ENCODE results near the gene ATAD3C. TPM values are rescaled to one million over a fixed set of nuclear protein-coding genes. Genes with fewer than 3 reads are reported as not detected.

The ATAD3C gene
- total RNA-seq, 1 donor from 2014 or later = 1.8 TPM

DNA sequence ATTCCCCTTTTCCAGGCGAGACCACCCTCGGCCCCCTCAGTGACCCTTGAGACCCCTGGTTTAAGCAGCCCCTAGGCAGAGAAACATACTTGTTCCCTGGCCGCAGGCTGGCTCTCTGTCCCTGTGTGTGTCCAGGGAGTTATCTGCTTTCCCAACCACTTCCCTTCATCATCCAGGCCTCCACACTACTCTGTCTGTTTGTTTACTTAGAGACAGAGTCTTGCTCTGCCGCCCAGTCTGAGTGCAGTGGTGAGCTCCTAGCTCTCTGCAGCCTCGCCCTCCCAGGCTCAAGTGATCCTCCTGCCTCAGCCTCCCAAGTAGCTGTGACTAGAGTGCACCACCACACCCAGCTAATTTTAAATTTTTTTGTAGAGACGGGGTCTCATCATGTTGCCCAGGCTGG lies 19.8 kb upstream of the ATAD3C start:
- no peaks in the 10 kb centered on the region for H3K27me3 ChIP-seq (ENCODE audit: insufficient read depth, low read length)
- no peak for TF ChIP-seq EZH2 (IDR thresholded peaks at IDR 0.05; ENCODE audit: insufficient read depth, low read length)
- no peak for TF ChIP-seq CTCF (IDR thresholded peaks at IDR 0.05; ENCODE audit: insufficient read depth, low read depth, low read length)
- Mint-ChIP-seq H3K4me3 (ENCODE audit: unreplicated experiment) (peak overlapping the region; percentile 41), H3K27ac (ENCODE audit: unreplicated experiment) (peak overlapping the region; percentile 75), H3K36me3 (ENCODE audit: low read depth, unreplicated experiment) (no peaks in the 10 kb centered on the region), H3K27me3 (ENCODE audit: low read depth, unreplicated experiment) (peaks cover 2% of the 10 kb centered on the region), H3K4me1 (ENCODE audit: low read depth, unreplicated experiment) (peaks cover 15% of the 10 kb centered on the region), H3K9me3 (ENCODE audit: unreplicated experiment) (no peaks in the 10 kb centered on the region)
- FAIRE-seq = no peak
- no peaks in the 10 kb centered on the region for H3K79me2 ChIP-seq (ENCODE audit: insufficient read depth, low read length)
- no peak overlapping the region for H3K4me2 ChIP-seq (ENCODE audit: low read length)
- no peaks in the 10 kb centered on the region for H3K9me3 ChIP-seq (ENCODE audit: insufficient read depth, low read depth, low read length)
- H3K4me1 ChIP-seq (ENCODE audit: insufficient read depth, low read length) = peaks cover 23% of the 10 kb centered on the region
- no peak overlapping the region for H2AFZ ChIP-seq (ENCODE audit: low read depth, low read length)
- no peak overlapping the region for H3K4me3 ChIP-seq (ENCODE audit: insufficient read depth, low read depth, low read length)
- H3K36me3 ChIP-seq (ENCODE audit: insufficient read depth, low read length) = no peaks in the 10 kb centered on the region
- H3K27ac ChIP-seq (ENCODE audit: low read depth, low read length) = no peak overlapping the region
- no peaks in the 10 kb centered on the region for H4K20me1 ChIP-seq (ENCODE audit: insufficient read depth, low read length)
- no peak overlapping the region for H3K9ac ChIP-seq (ENCODE audit: low read length)
- no peak for DNase-seq (ENCODE audit: low read depth)

GRCh38 chr1:1430114-1430982 lies 19.1 kb upstream of the ATAD3C start:
- Histone ChIP-seq H3K9me3 (ENCODE audit: insufficient read depth, low read depth, low read length) (no peaks in the 10 kb centered on the region), H3K4me2 (ENCODE audit: low read length) (peak overlapping the region; percentile 33), H3K4me1 (ENCODE audit: insufficient read depth, low read length) (peaks cover 29% of the 10 kb centered on the region), H3K79me2 (ENCODE audit: insufficient read depth, low read length) (no peaks in the 10 kb centered on the region), H3K27ac (ENCODE audit: low read depth, low read length) (no peak overlapping the region), H3K27me3 (ENCODE audit: insufficient read depth, low read length) (no peaks in the 10 kb centered on the region), H4K20me1 (ENCODE audit: insufficient read depth, low read length) (no peaks in the 10 kb centered on the region), H3K36me3 (ENCODE audit: insufficient read depth, low read length) (no peaks in the 10 kb centered on the region), H2AFZ (ENCODE audit: low read depth, low read length) (peak overlapping the region; percentile 81), H3K9ac (ENCODE audit: low read length) (no peak overlapping the region), H3K4me3 (ENCODE audit: insufficient read depth, low read depth, low read length) (no peak overlapping the region)
- no peaks in the 10 kb centered on the region for H3K27me3 Mint-ChIP-seq (ENCODE audit: low read depth, unreplicated experiment)
- H3K9me3 Mint-ChIP-seq (ENCODE audit: unreplicated experiment) = no peaks in the 10 kb centered on the region
- no peak for FAIRE-seq
- no peaks in the 10 kb centered on the region for H3K36me3 Mint-ChIP-seq (ENCODE audit: low read depth, unreplicated experiment)
- peak overlapping the region; percentile 41 for H3K4me3 Mint-ChIP-seq (ENCODE audit: unreplicated experiment)
- TF ChIP-seq CTCF (IDR thresholded peaks at IDR 0.05; ENCODE audit: insufficient read depth, low read depth, low read length) (peak; percentile 5), EZH2 (IDR thresholded peaks at IDR 0.05; ENCODE audit: insufficient read depth, low read length) (no peak)
- peak overlapping the region; percentile 75 for H3K27ac Mint-ChIP-seq (ENCODE audit: unreplicated experiment)
- H3K4me1 Mint-ChIP-seq (ENCODE audit: low read depth, unreplicated experiment) = peaks cover 16% of the 10 kb centered on the region
- DNase-seq (ENCODE audit: low read depth) = peak; percentile 32
